HEK293T (cell line): ENCODE results near the gene DHRS9.

Experiments
- ARNT ChIP-seq: fragments of 450-650 bp; IDR thresholded peaks from 2 replicates; pipeline ENCODE4 v1.6.1; 2017; ENCODE audit warnings: mild to moderate bottlenecking
- ELF4 ChIP-seq: fragments of 450-650 bp; IDR thresholded peaks from 2 replicates; pipeline ENCODE4 v1.6.1; 2017; ENCODE audit warnings: antibody characterized with exemption
- FOXM1 ChIP-seq: fragments of 450-650 bp; IDR thresholded peaks from 2 replicates; pipeline ENCODE4 v1.6.1; 2017; ENCODE audit warnings: mild to moderate bottlenecking, borderline replicate concordance
- TF ChIP-seq, protein P1 (sequence below): fragments of 450-650 bp; IDR thresholded peaks from 2 replicates; pipeline ENCODE4 v1.6.1; 2016

DNA sequence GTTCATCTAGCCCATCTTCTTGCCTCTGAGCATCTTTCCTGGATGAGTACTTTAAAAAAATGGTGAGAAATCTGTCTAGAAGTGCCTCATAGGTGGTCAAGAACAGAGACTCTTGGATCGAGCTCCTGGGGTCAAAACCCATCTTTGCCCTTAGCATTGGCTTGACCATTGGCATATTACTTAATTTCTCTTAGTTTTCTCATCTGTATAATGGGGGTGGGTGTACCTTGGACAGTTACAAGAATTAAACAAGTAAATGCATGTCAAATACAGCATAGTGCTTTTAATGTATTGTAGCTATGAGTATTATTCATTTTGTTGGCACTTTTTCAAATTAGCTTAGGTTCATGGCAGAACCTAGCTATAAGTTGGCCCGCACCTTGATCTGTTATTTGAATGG lies 36.8 kb downstream of the DHRS9 start:
- TF ChIP-seq, protein P1, sequence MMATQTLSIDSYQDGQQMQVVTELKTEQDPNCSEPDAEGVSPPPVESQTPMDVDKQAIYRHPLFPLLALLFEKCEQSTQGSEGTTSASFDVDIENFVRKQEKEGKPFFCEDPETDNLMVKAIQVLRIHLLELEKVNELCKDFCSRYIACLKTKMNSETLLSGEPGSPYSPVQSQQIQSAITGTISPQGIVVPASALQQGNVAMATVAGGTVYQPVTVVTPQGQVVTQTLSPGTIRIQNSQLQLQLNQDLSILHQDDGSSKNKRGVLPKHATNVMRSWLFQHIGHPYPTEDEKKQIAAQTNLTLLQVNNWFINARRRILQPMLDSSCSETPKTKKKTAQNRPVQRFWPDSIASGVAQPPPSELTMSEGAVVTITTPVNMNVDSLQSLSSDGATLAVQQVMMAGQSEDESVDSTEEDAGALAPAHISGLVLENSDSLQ: no peak
- TF ChIP-seq FOXM1 (no peak), ARNT (no peak), ELF4 (no peak)
